Right kidney (tissue), 9 donors: ENCODE data around the gene CHAC1.

Experiments used
- DNase-seq: peaks from one replicate; pipeline ENCODE4 v3.0.0-alpha.2; 2016
- long read RNA-seq, 8 donors: transcript quantifications; one replicate each; lab custom pipeline, GENCODE V29; 2026

The CHAC1 gene
- long read RNA-seq, donor 1, partial matches to known transcripts: 0 of 3 reads
- long read RNA-seq, donor 1, other reads (novel, unspliced or antisense): 0 of 3 reads
- long read RNA-seq, donor 2: 0 reads
- long read RNA-seq, donor 3: 0 reads
- long read RNA-seq, donor 4, partial matches to known transcripts: 0 of 1 reads
- long read RNA-seq, donor 4, other reads (novel, unspliced or antisense): 0 of 1 reads
- long read RNA-seq, donor 5, partial matches to known transcripts: 0 of 1 reads
- long read RNA-seq, donor 5, other reads (novel, unspliced or antisense): 0 of 1 reads
- long read RNA-seq, donor 6: 0 reads
- long read RNA-seq, donor 7: 0 reads
- long read RNA-seq, donor 8, transcript CHAC1-202 (3 exons, 1,849 nt): major isoform, 5 of 5 reads
- long read RNA-seq, donor 8, partial matches to known transcripts: 0 of 5 reads
- long read RNA-seq, donor 8, other reads (novel, unspliced or antisense): 0 of 5 reads

GRCh38 chr15:40952901-40953712 is at the start of gene CHAC1:
Gene CHAC1, plus strand, starts transcription at chr15:40953471. Its CDS starts 113 bp downstream, at chr15:40953584.
- DNase-seq: peak; percentile 90

- no peak for DNase-seq
Observed at GRCh38 chr15:40904552-40905201, 48.6 kb upstream of the CHAC1 start.

- peak; percentile 82 for DNase-seq
Observed at GRCh38 chr15:40906091-40906990, 46.9 kb upstream of the CHAC1 start.

GRCh38 chr15:40906991-40907802 is 46.1 kb upstream of the CHAC1 start:
- peak; percentile 45 for DNase-seq

GRCh38 chr15:40908095-40908494 is 45.2 kb upstream of the CHAC1 start:
- DNase-seq: no peak

- peak; percentile 46 for DNase-seq
Observed at GRCh38 chr15:40909662-40910630, 43.3 kb upstream of the CHAC1 start.

- peak; percentile 77 for DNase-seq
Observed at GRCh38 chr15:40911141-40911540, 42.1 kb upstream of the CHAC1 start.

GRCh38 chr15:40911693-40912092 is 41.6 kb upstream of the CHAC1 start:
- DNase-seq: no peak

- no peak for DNase-seq
Observed at GRCh38 chr15:40912478-40912877, 40.8 kb upstream of the CHAC1 start.

GRCh38 chr15:40914013-40914412 is 39.3 kb upstream of the CHAC1 start:
- DNase-seq: no peak

GRCh38 chr15:40914486-40914885 is 38.8 kb upstream of the CHAC1 start:
- DNase-seq: no peak

GRCh38 chr15:40915116-40915661 is 38.1 kb upstream of the CHAC1 start:
- DNase-seq: no peak

- DNase-seq: no peak
Observed at GRCh38 chr15:40915679-40916078, 37.6 kb upstream of the CHAC1 start.

GRCh38 chr15:40917585-40917984 is 35.7 kb upstream of the CHAC1 start:
- no peak for DNase-seq

GRCh38 chr15:40918146-40918798 is 35.0 kb upstream of the CHAC1 start:
- no peak for DNase-seq

- no peak for DNase-seq
Observed at GRCh38 chr15:40918799-40919392, 34.4 kb upstream of the CHAC1 start.

- DNase-seq: no peak
Observed at GRCh38 chr15:40921949-40922607, 31.2 kb upstream of the CHAC1 start.

GRCh38 chr15:40922608-40923005 is 30.7 kb upstream of the CHAC1 start:
- no peak for DNase-seq
